A673 (cell line): Measurements from ENCODE around the gene TMEM131L. TPM values are rescaled to one million over a fixed set of nuclear protein-coding genes. Genes with fewer than 3 reads are reported as not detected.

Experiments
- BruUV-seq: library from RNA; stranded (reverse); fragments of 400-500 nt; replicated peaks from 2 replicates; lab custom pipeline; 2021; lab: Mats Ljungman, UMichigan
- CTCF ChIA-PET: fragments of 300-600 bp; sonication (Branson Sonifier 250); formaldehyde crosslinking; loops from one replicate; lab custom pipeline; 2022; ENCODE audit warnings: antibody characterized with exemption; lab: Charles Lee
- POLR2A ChIA-PET: fragments of 300-600 bp; sonication (Branson Sonifier 250); formaldehyde crosslinking; loops from one replicate; lab custom pipeline; 2022; ENCODE audit warnings: antibody characterized with exemption; ENCODE audit not compliant: low non-redundant PET; lab: Charles Lee
- DNase-seq: peaks from one replicate; pipeline ENCODE4 v3.0.0-alpha.2; 2015; ENCODE audit warnings: low spot score
- H3K27ac ChIP-seq: fragments of 200-600 bp; sonication (generic); 2 replicates; pipeline ENCODE4 v1.5.1; 2016; ENCODE audit warnings: mixed run types, low read depth, mild to moderate bottlenecking, mixed read lengths, antibody characterized with exemption, low read length; ENCODE audit not compliant: poor library complexity, severe bottlenecking
- H3K27me3 ChIP-seq: fragments of 200-600 bp; sonication (generic); replicated peaks from 2 replicates; pipeline ENCODE4 v1.6.1; 2017; ENCODE audit warnings: mixed run types, low read depth, mild to moderate bottlenecking, mixed read lengths, antibody characterized with exemption, low read length; ENCODE audit not compliant: insufficient read depth, poor library complexity
- H3K36me3 ChIP-seq: fragments of 200-600 bp; sonication (generic); 2 replicates; pipeline ENCODE4 v1.6.1; 2016; ENCODE audit warnings: mixed run types, mild to moderate bottlenecking, mixed read lengths, antibody characterized with exemption, low read length; ENCODE audit not compliant: insufficient read depth, poor library complexity, severe bottlenecking
- H3K4me1 ChIP-seq: fragments of 200-600 bp; sonication (generic); 2 replicates; pipeline ENCODE4 v1.6.1; 2017; ENCODE audit warnings: mixed run types, mild to moderate bottlenecking, mixed read lengths, antibody characterized with exemption, low read length; ENCODE audit not compliant: insufficient read depth, poor library complexity, severe bottlenecking
- H3K4me3 ChIP-seq: fragments of 200-600 bp; sonication (generic); 2 replicates; pipeline ENCODE4 v1.5.1; 2016; ENCODE audit warnings: low read depth, mixed run types, mild to moderate bottlenecking, mixed read lengths, low read length; ENCODE audit not compliant: poor library complexity, severe bottlenecking
- H3K9me3 ChIP-seq: fragments of 200-600 bp; sonication (generic); 2 replicates; pipeline ENCODE4 v1.6.1; 2016; ENCODE audit warnings: mixed run types, low read depth, mild to moderate bottlenecking, mixed read lengths, antibody characterized with exemption, low read length; ENCODE audit not compliant: poor library complexity, severe bottlenecking
- CTCF ChIP-seq: fragments of 300-800, 200-600 bp; sonication (generic); conservative IDR thresholded peaks from 2 replicates; pipeline ENCODE4 v1.5.1; 2017; ENCODE audit warnings: low read depth, mild to moderate bottlenecking, antibody characterized with exemption, low read length, moderate library complexity, mixed read lengths
- EZH2 ChIP-seq: fragments of 200-600 bp; sonication (generic); IDR thresholded peaks from 2 replicates; pipeline ENCODE4 v1.6.1; 2017; ENCODE audit warnings: borderline replicate concordance, low read depth, mild to moderate bottlenecking, mixed read lengths, antibody characterized with exemption, low read length; ENCODE audit not compliant: poor library complexity, severe bottlenecking
- intact Hi-C: fragments of 100-400 bp; cut with micrococcal nuclease; formaldehyde crosslinking; loops from one replicate; pipeline ENCODE4 v1.10.0; 2022; ENCODE audit not compliant: unreplicated experiment
- total RNA-seq: library from RNA; stranded (reverse); gene quantifications from 2 replicates; pipeline ENCODE4 v1.2.3, GENCODE V29; 2021

TMEM131L gene
- total RNA-seq, 1 experiment from 2014 or later = 18.4 TPM

GRCh38 chr4:153533387-153533786 lies 67.2 kb downstream of the TMEM131L start:
- Histone ChIP-seq H3K36me3 (no peaks in the 10 kb centered on the region), H3K9me3 (no peaks in the 10 kb centered on the region), H3K4me1 (peaks cover 35% of the 10 kb centered on the region), H3K27ac (no peak overlapping the region), H3K4me3 (no peak overlapping the region), H3K27me3 (no peaks in the 10 kb centered on the region)
- BruUV-seq = no TSS peak
- CTCF ChIA-PET = no interaction called here
- TF ChIP-seq EZH2 (no peak), CTCF (no peak)
- DNase-seq = no peak
- POLR2A ChIA-PET = no interaction called here
- intact Hi-C loops = no loop called here

GRCh38 chr4:153534792-153535629 lies 68.9 kb downstream of the TMEM131L start:
- CTCF ChIA-PET = no interaction called here

More at GRCh38 chr4:153534792-153535629, 68.9 kb downstream of the TMEM131L start:
- H3K36me3 ChIP-seq = no peaks in the 10 kb centered on the region
- H3K4me3 ChIP-seq = no peak overlapping the region
- H3K4me1 ChIP-seq = peaks cover 40% of the 10 kb centered on the region
- H3K27me3 ChIP-seq = no peaks in the 10 kb centered on the region
- no TSS peak for BruUV-seq
- no peak overlapping the region for H3K27ac ChIP-seq
- no peak for DNase-seq
- intact Hi-C loops = no loop called here
- TF ChIP-seq EZH2 (no peak), CTCF (no peak)
- H3K9me3 ChIP-seq = no peaks in the 10 kb centered on the region
- POLR2A ChIA-PET = interaction anchor here (0.6 kb wide), 1 partner anchor 17 kb away, joined by 4 read pairs; no protein-coding TSS in a partner anchor
